ENCODE data around the gene COMMD8.

Gene COMMD8

DNA sequence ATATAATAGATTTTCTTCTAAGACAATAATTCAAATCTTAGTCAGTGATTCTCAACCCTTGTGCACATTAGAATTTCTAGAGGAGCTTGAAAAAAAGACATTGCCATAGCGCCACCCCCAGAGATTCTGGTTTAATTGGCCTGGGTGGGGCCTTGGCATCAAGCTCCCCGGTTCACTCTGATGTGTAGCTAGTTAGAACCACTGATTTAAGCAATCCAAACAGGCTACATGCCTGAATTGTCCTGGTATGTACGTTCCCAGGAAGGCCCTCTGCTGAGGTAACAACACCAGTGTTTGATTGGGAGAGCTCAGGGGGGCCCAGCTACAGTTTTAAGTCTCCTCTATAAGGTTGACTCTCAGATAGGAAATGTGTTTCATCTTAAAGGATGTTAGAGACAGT lies 20.2 kb upstream of the COMMD8 start:
- Histone ChIP-seq H2BK120ac (ENCODE audit: low read depth, low read length) (no peak overlapping the region), H2BK5ac (ENCODE audit: low read length) (no peak overlapping the region), H2AK5ac (ENCODE audit: low read depth, low read length) (no peak overlapping the region), H3K27ac (replicated peaks; ENCODE audit: low read length) (no peak overlapping the region), H3K9ac (ENCODE audit: low read depth, low read length, poor library complexity) (no peak overlapping the region), H3K27me3 (ENCODE audit: control insufficient read depth in 3 of 3, insufficient read depth in 3 of 3, low read depth in 1 of 3, low read length in 3 of 3) (peaks cover 0 to 17% (median 0%) of the 10 kb centered on the region in 3 experiments), H2BK15ac (ENCODE audit: low read length) (no peak overlapping the region), H3K4me1 (ENCODE audit: control insufficient read depth in 2 of 2, insufficient read depth in 1 of 2, low read depth in 1 of 2, low read length in 2 of 2) (peaks cover 2 to 4% of the 10 kb centered on the region in 2 donors), H3K18ac (ENCODE audit: low read length) (no peak overlapping the region), H3K23ac (ENCODE audit: low read depth, low read length, poor library complexity) (no peak overlapping the region), H4K91ac (ENCODE audit: low read depth, low read length, poor library complexity) (no peak overlapping the region), H3K9me3 (replicated peaks in 1 of 2; ENCODE audit: control insufficient read depth in 2 of 2, insufficient read depth in 1 of 2, low read depth in 1 of 2, low read length in 2 of 2) (peaks cover 1 to 2% of the 10 kb centered on the region in 2 donors), H3K79me1 (ENCODE audit: low read depth, low read length) (no peaks in the 10 kb centered on the region), H2BK12ac (ENCODE audit: low read length) (no peak overlapping the region), H3K4me3 (ENCODE audit: low read length in 2 of 2) (no peak overlapping the region), H4K8ac (ENCODE audit: low read depth, low read length) (no peak overlapping the region), H3K14ac (ENCODE audit: low read length) (no peak overlapping the region), H3K36me3 (replicated peaks in 1 of 2; ENCODE audit: control insufficient read depth in 2 of 2, insufficient read depth in 2 of 2, low read length in 2 of 2) (no peaks in the 10 kb centered on the region), H3K4ac (ENCODE audit: low read length) (no peak overlapping the region), H2AFZ (ENCODE audit: low read length) (no peak overlapping the region), H3K4me2 (ENCODE audit: insufficient read depth, low read length, poor library complexity, severe bottlenecking) (no peak overlapping the region)
- WGBS, 2 donors (ENCODE audit: extremely low coverage in 2 of 2, insufficient read length in 2 of 2, insufficient replicate concordance in 1 of 2): no CpG with 5 or more reads among the region's 3 CpGs
- DNase-seq (ENCODE audit: low spot score): no peak

DNA sequence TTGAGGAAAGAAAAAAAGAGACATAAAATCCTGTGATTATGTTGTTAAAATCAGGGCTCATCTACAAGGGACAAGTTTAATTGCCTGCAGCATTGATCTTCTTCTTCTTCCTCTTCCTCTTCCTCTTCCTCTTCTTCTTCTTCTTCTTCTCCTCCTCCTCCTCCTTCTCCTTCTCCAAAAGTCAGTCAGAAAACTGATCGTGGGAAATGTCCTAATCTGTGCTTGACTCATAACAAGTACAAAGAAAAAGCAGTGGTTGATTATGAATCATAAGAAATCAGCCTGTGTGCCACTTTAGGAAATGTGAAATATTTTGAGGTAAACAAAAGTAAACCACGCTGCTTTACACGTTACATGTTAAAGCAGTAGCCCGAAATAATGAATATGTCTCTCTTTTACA lies 18.8 kb upstream of the COMMD8 start:
- Histone ChIP-seq H3K36me3 (replicated peaks in 1 of 2; ENCODE audit: control insufficient read depth in 2 of 2, insufficient read depth in 2 of 2, low read length in 2 of 2) (no peaks in the 10 kb centered on the region), H2AFZ (ENCODE audit: low read length) (no peak overlapping the region), H4K91ac (ENCODE audit: low read depth, low read length, poor library complexity) (no peak overlapping the region), H3K4me3 (ENCODE audit: low read length in 2 of 2) (no peak overlapping the region), H3K4me1 (ENCODE audit: control insufficient read depth in 2 of 2, insufficient read depth in 1 of 2, low read depth in 1 of 2, low read length in 2 of 2) (peaks cover 2 to 4% of the 10 kb centered on the region in 2 donors), H3K27ac (replicated peaks; ENCODE audit: low read length) (no peak overlapping the region), H3K27me3 (ENCODE audit: control insufficient read depth in 3 of 3, insufficient read depth in 3 of 3, low read depth in 1 of 3, low read length in 3 of 3) (peaks cover 0 to 20% (median 0%) of the 10 kb centered on the region in 3 experiments), H3K18ac (ENCODE audit: low read length) (no peak overlapping the region), H3K23ac (ENCODE audit: low read depth, low read length, poor library complexity) (no peak overlapping the region), H2BK12ac (ENCODE audit: low read length) (no peak overlapping the region), H2BK15ac (ENCODE audit: low read length) (no peak overlapping the region), H3K14ac (ENCODE audit: low read length) (no peak overlapping the region), H3K4ac (ENCODE audit: low read length) (no peak overlapping the region), H2BK120ac (ENCODE audit: low read depth, low read length) (no peak overlapping the region), H2AK5ac (ENCODE audit: low read depth, low read length) (no peak overlapping the region), H2BK5ac (ENCODE audit: low read length) (no peak overlapping the region), H3K9ac (ENCODE audit: low read depth, low read length, poor library complexity) (no peak overlapping the region), H3K79me1 (ENCODE audit: low read depth, low read length) (no peaks in the 10 kb centered on the region), H3K4me2 (ENCODE audit: insufficient read depth, low read length, poor library complexity, severe bottlenecking) (no peak overlapping the region), H4K8ac (ENCODE audit: low read depth, low read length) (no peak overlapping the region), H3K9me3 (replicated peaks in 1 of 2; ENCODE audit: control insufficient read depth in 2 of 2, insufficient read depth in 1 of 2, low read depth in 1 of 2, low read length in 2 of 2) (no peaks in the 10 kb centered on the region)
- WGBS, 2 donors (ENCODE audit: extremely low coverage in 2 of 2, insufficient read length in 2 of 2, insufficient replicate concordance in 1 of 2): no CpG with 5 or more reads among the region's 4 CpGs
- no peak for DNase-seq (ENCODE audit: low spot score)

DNA sequence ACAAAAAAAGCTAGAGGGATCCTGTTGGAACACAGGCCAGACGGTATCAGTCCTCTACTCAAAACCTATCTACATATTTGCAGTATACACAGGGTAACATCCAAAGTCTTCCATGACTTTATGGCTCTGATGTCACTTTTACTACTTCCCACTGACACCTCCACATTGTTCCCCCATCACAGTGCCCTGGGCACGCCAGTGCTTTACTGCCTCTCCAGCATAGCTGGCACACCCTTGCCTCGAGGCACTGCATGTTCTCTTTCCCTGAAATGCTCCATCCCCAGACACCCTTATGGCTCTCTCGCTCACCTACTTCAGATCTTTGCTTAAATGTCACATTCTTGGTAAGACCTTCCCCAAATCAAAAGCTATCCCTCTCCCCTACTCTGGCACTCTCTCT lies 15.3 kb upstream of the COMMD8 start:
- WGBS, 2 donors (ENCODE audit: extremely low coverage in 2 of 2, insufficient read length in 2 of 2, insufficient replicate concordance in 1 of 2): no CpG with 5 or more reads among the region's 4 CpGs
- no peak overlapping the region for H3K4me2 ChIP-seq (ENCODE audit: insufficient read depth, low read length, poor library complexity, severe bottlenecking)

DNA sequence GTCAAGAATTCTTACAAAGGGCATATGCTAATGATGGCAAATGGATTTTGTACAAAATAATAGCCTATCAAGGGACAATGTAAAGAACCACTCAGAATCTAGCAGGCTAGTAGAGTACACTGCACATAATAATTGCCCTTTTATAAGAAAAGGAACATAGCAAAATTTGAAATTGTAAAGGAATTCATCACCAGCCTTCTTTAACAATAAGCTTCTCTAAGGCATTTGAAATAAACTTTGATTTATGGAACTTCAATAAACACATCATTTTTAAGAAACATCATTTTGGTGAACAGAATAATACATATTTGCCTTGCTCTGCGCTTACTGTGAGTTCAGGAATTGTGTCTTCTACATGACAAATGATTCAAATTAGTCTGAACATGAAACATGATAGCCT lies 11.9 kb upstream of the COMMD8 start:
- Histone ChIP-seq H3K9me3 (replicated peaks in 1 of 2; ENCODE audit: control insufficient read depth in 2 of 2, insufficient read depth in 1 of 2, low read depth in 1 of 2, low read length in 2 of 2) (no peaks in the 10 kb centered on the region), H3K18ac (ENCODE audit: low read length) (no peak overlapping the region), H2AK5ac (ENCODE audit: low read depth, low read length) (no peak overlapping the region), H3K36me3 (replicated peaks in 1 of 2; ENCODE audit: control insufficient read depth in 2 of 2, insufficient read depth in 2 of 2, low read length in 2 of 2) (no peaks in the 10 kb centered on the region), H3K4me3 (ENCODE audit: low read length in 2 of 2) (no peak overlapping the region), H3K27ac (replicated peaks; ENCODE audit: low read length) (no peak overlapping the region), H2BK15ac (ENCODE audit: low read length) (no peak overlapping the region), H2AFZ (ENCODE audit: low read length) (no peak overlapping the region), H2BK5ac (ENCODE audit: low read length) (no peak overlapping the region), H3K4me2 (ENCODE audit: insufficient read depth, low read length, poor library complexity, severe bottlenecking) (no peak overlapping the region), H3K4me1 (ENCODE audit: control insufficient read depth in 2 of 2, insufficient read depth in 1 of 2, low read depth in 1 of 2, low read length in 2 of 2) (peaks cover 0 to 7% of the 10 kb centered on the region in 2 donors), H3K23ac (ENCODE audit: low read depth, low read length, poor library complexity) (no peak overlapping the region), H4K8ac (ENCODE audit: low read depth, low read length) (no peak overlapping the region), H3K9ac (ENCODE audit: low read depth, low read length, poor library complexity) (no peak overlapping the region), H3K27me3 (ENCODE audit: control insufficient read depth in 3 of 3, insufficient read depth in 3 of 3, low read depth in 1 of 3, low read length in 3 of 3) (peaks cover 0 to 9% (median 0%) of the 10 kb centered on the region in 3 experiments), H3K14ac (ENCODE audit: low read length) (no peak overlapping the region), H2BK120ac (ENCODE audit: low read depth, low read length) (no peak overlapping the region), H4K91ac (ENCODE audit: low read depth, low read length, poor library complexity) (no peak overlapping the region), H3K4ac (ENCODE audit: low read length) (no peak overlapping the region), H2BK12ac (ENCODE audit: low read length) (no peak overlapping the region), H3K79me1 (ENCODE audit: low read depth, low read length) (no peaks in the 10 kb centered on the region)
- no CpG with 5 or more reads among the region's 1 CpG for WGBS, 2 donors (ENCODE audit: extremely low coverage in 2 of 2, insufficient read length in 2 of 2, insufficient replicate concordance in 1 of 2)
- DNase-seq (ENCODE audit: low spot score): no peak

More for the DNA sequence above, 15.3 kb upstream of the COMMD8 start:
- Histone ChIP-seq H2AFZ (ENCODE audit: low read length) (no peak overlapping the region), H3K9me3 (replicated peaks in 1 of 2; ENCODE audit: control insufficient read depth in 2 of 2, insufficient read depth in 1 of 2, low read depth in 1 of 2, low read length in 2 of 2) (no peaks in the 10 kb centered on the region), H3K4ac (ENCODE audit: low read length) (no peak overlapping the region), H2BK15ac (ENCODE audit: low read length) (no peak overlapping the region), H3K27ac (replicated peaks; ENCODE audit: low read length) (no peak overlapping the region), H3K18ac (ENCODE audit: low read length) (no peak overlapping the region), H3K4me3 (ENCODE audit: low read length in 2 of 2) (no peak overlapping the region), H3K79me1 (ENCODE audit: low read depth, low read length) (no peaks in the 10 kb centered on the region), H2BK12ac (ENCODE audit: low read length) (no peak overlapping the region), H3K36me3 (replicated peaks in 1 of 2; ENCODE audit: control insufficient read depth in 2 of 2, insufficient read depth in 2 of 2, low read length in 2 of 2) (no peaks in the 10 kb centered on the region), H3K14ac (ENCODE audit: low read length) (no peak overlapping the region), H4K8ac (ENCODE audit: low read depth, low read length) (no peak overlapping the region), H3K9ac (ENCODE audit: low read depth, low read length, poor library complexity) (no peak overlapping the region), H3K23ac (ENCODE audit: low read depth, low read length, poor library complexity) (no peak overlapping the region), H3K27me3 (ENCODE audit: control insufficient read depth in 3 of 3, insufficient read depth in 3 of 3, low read depth in 1 of 3, low read length in 3 of 3) (peaks cover 0 to 17% (median 0%) of the 10 kb centered on the region in 3 experiments), H3K4me1 (ENCODE audit: control insufficient read depth in 2 of 2, insufficient read depth in 1 of 2, low read depth in 1 of 2, low read length in 2 of 2) (peaks cover 0 to 2% of the 10 kb centered on the region in 2 donors), H2AK5ac (ENCODE audit: low read depth, low read length) (no peak overlapping the region), H2BK5ac (ENCODE audit: low read length) (no peak overlapping the region), H2BK120ac (ENCODE audit: low read depth, low read length) (no peak overlapping the region), H4K91ac (ENCODE audit: low read depth, low read length, poor library complexity) (no peak overlapping the region)
- no peak for DNase-seq (ENCODE audit: low spot score)

Data from neuronal stem cell (in vitro differentiated cells).